SK-N-SH (cell line): ENCODE data around the gene MYO18B. TPM values are rescaled to one million over a fixed set of nuclear protein-coding genes. Genes with fewer than 3 reads are reported as not detected.

Experiments
- CTCF ChIA-PET: fragments of 300-600, 350-600 bp; formaldehyde crosslinking; extraction: SDS; loops from one replicate; lab custom pipeline; 2021; lab: Yijun Ruan, JAX
- POLR2A ChIA-PET: fragments of 350-600 bp; sonication (Branson Sonifier 250); formaldehyde crosslinking; extraction: SDS; loops from one replicate; lab custom pipeline; 2020; ENCODE audit warnings: antibody characterized with exemption, inconsistent platforms; lab: Yijun Ruan, JAX
- DNase-seq: peaks from one replicate; pipeline ENCODE4 v3.0.0; 2012
- H2AFZ ChIP-seq: fragments of 200-600 bp; sonication (generic); 2 replicates; pipeline ENCODE4 v1.8.1; 2016; ENCODE audit warnings: antibody characterized with exemption, mild to moderate bottlenecking, low read depth
- H3F3A ChIP-seq: fragments of 200-600 bp; sonication (generic); replicated peaks from 2 replicates; pipeline ENCODE3; 2016; ENCODE audit warnings: antibody characterized with exemption, mild to moderate bottlenecking; ENCODE audit not compliant: insufficient read depth
- H3K27ac ChIP-seq, 2 experiments: fragments of 200-500 bp in 1 of 2; fragments of 200-600 bp in 1 of 2; sonication (Bioruptor generic) in 1 of 2; sonication (generic), shearing (Covaris generic) in 1 of 2; 2 replicates each; pipeline versions ENCODE4 v1.5.1 to v1.6.1; 2014 to 2016; ENCODE audit warnings: low read depth in 2 of 2, inconsistent platforms in 1 of 2, low read length in 1 of 2, mild to moderate bottlenecking in 1 of 2, mixed read lengths in 1 of 2
- H3K27me3 ChIP-seq: fragments of 200-600 bp; sonication (generic), shearing (Covaris generic); 2 replicates; pipeline ENCODE4 v1.6.1; 2016; ENCODE audit warnings: mixed run types; ENCODE audit not compliant: insufficient read depth
- H3K36me3 ChIP-seq, 2 experiments: fragments of 200-500 bp in 1 of 2; fragments of 200-600 bp in 1 of 2; sonication (Bioruptor generic) in 1 of 2; sonication (generic) in 1 of 2; replicated peaks in 1 of 2; 2 replicates each; pipeline versions ENCODE3 to v1.5.1; 2014 to 2016; ENCODE audit warnings: low read length in 1 of 2, mild to moderate bottlenecking in 1 of 2; ENCODE audit not compliant: insufficient read depth in 2 of 2, control insufficient read depth in 1 of 2
- H3K4me1 ChIP-seq, 2 experiments: fragments of 200-500 bp in 1 of 2; fragments of 200-600 bp in 1 of 2; sonication (Bioruptor generic) in 1 of 2; sonication (generic), shearing (Covaris generic) in 1 of 2; 2 replicates each; pipeline versions ENCODE4 v1.5.1 to v1.6.1; 2014 to 2016; ENCODE audit warnings: low read depth in 1 of 2, low read length in 1 of 2, mixed run types in 1 of 2; ENCODE audit not compliant: insufficient read depth in 2 of 2, control insufficient read depth in 1 of 2
- H3K4me2 ChIP-seq: fragments of 200-600 bp; sonication (generic), shearing (Covaris generic); 2 replicates; pipeline ENCODE4 v1.6.1; 2017; ENCODE audit warnings: mixed run types
- H3K4me3 ChIP-seq, 2 experiments: fragments of 200-500 bp in 1 of 2; fragments of 200-600 bp in 1 of 2; sonication (Bioruptor generic) in 1 of 2; sonication (generic), shearing (Covaris generic) in 1 of 2; 2 replicates each; pipeline versions ENCODE4 v1.5.1 to v1.8.1; 2014 to 2016; ENCODE audit warnings: low read depth in 2 of 2, inconsistent platforms in 1 of 2, low read length in 1 of 2, mild to moderate bottlenecking in 1 of 2, mixed read lengths in 1 of 2, moderate library complexity in 1 of 2
- H3K79me2 ChIP-seq: fragments of 200-600 bp; sonication (generic); 2 replicates; pipeline ENCODE4 v1.8.1; 2017; ENCODE audit warnings: mild to moderate bottlenecking; ENCODE audit not compliant: insufficient read depth
- H3K9ac ChIP-seq: fragments of 200-600 bp; sonication (generic); 2 replicates; pipeline ENCODE4 v1.6.1; 2017; ENCODE audit warnings: mixed run types
- H3K9me2 ChIP-seq: fragments of 200-600 bp; sonication (generic); 2 replicates; pipeline ENCODE4 v1.6.1; 2017; ENCODE audit warnings: mixed run types
- H3K9me3 ChIP-seq: fragments of 200-600 bp; sonication (generic); 2 replicates; pipeline ENCODE4 v1.6.1; 2017; ENCODE audit warnings: mixed run types, mild to moderate bottlenecking, moderate library complexity
- H4K20me1 ChIP-seq: fragments of 200-600 bp; sonication (generic); 2 replicates; pipeline ENCODE4 v1.6.1; 2017; ENCODE audit warnings: mild to moderate bottlenecking, mixed run types; ENCODE audit not compliant: insufficient read depth
- EP300 ChIP-seq, 2 experiments: IDR thresholded peaks; 2 replicates each; pipeline versions ENCODE4 v1.4.0 to v1.6.1; 2012; ENCODE audit warnings: borderline replicate concordance in 1 of 2, low read depth in 1 of 2, low read length in 1 of 2
- EZH2phosphoT487 ChIP-seq: fragments of 200-600 bp; sonication (generic); IDR thresholded peaks from 2 replicates; pipeline ENCODE4 v1.6.1; 2017; ENCODE audit warnings: low read depth, mixed run types, mild to moderate bottlenecking, antibody characterized with exemption, moderate library complexity, borderline replicate concordance
- FOXM1 ChIP-seq: IDR thresholded peaks from 2 replicates; pipeline ENCODE4 v1.4.0; 2012; ENCODE audit warnings: low read depth, mild to moderate bottlenecking
- GABPA ChIP-seq: IDR thresholded peaks from 2 replicates; pipeline ENCODE4 v1.4.0; 2012; ENCODE audit warnings: low read depth, mild to moderate bottlenecking
- JUND ChIP-seq: IDR thresholded peaks from 2 replicates; pipeline ENCODE4 v1.4.0; 2012
- MEF2A ChIP-seq: IDR thresholded peaks from 2 replicates; pipeline ENCODE4 v1.4.0; 2012; ENCODE audit warnings: low read depth, borderline replicate concordance
- NRF1 ChIP-seq: IDR thresholded peaks from 2 replicates; pipeline ENCODE4 v1.6.1; 2012; ENCODE audit warnings: low read depth, mild to moderate bottlenecking, low read length
- POLR2AphosphoS5 ChIP-seq: IDR thresholded peaks from 2 replicates; pipeline ENCODE4 v1.6.1; 2012; ENCODE audit warnings: low read depth, low read length
- RCOR1 ChIP-seq: fragments of 150-350 bp; IDR thresholded peaks from 2 replicates; pipeline ENCODE4 v1.6.1; 2017; ENCODE audit warnings: antibody characterized with exemption, low read length
- RFX5 ChIP-seq: IDR thresholded peaks from 2 replicates; pipeline ENCODE4 v1.6.1; 2012; ENCODE audit warnings: mild to moderate bottlenecking, improper control_type of control experiment, low read length
- SMC3 ChIP-seq: IDR thresholded peaks from 2 replicates; pipeline ENCODE4 v1.6.1; 2012; ENCODE audit warnings: low read depth, low read length, improper control_type of control experiment
- TCF12 ChIP-seq: IDR thresholded peaks from 2 replicates; pipeline ENCODE4 v1.4.0; 2012
- TEAD4 ChIP-seq: IDR thresholded peaks from 2 replicates; pipeline ENCODE4 v1.4.0; 2012; ENCODE audit warnings: mild to moderate bottlenecking, borderline replicate concordance; ENCODE audit not compliant: insufficient read depth
- YY1 ChIP-seq: IDR thresholded peaks from 2 replicates; pipeline ENCODE4 v1.4.0; 2012; ENCODE audit warnings: low read depth, mild to moderate bottlenecking
- WGBS: methylation state at CpG from one replicate; pipeline ENCODE4 v1.1.6; 2017; ENCODE audit warnings: low lambda C conversion rate; 5-methylcytosine and 5-hydroxymethylcytosine counted together
- polyA plus RNA-seq, 3 experiments: library from polyadenylated mRNA; depleted of rRNA; stranded (reverse); fragments of >200 nt; gene quantifications; 2 replicates each; pipeline ENCODE4 v1.2.3, GENCODE V29; 2012
- TF ChIP-seq, protein P1 (sequence below): fragments of 150-350 bp; IDR thresholded peaks from 2 replicates; pipeline ENCODE4 v1.6.1; 2016; ENCODE audit warnings: mild to moderate bottlenecking, low read depth, low read length
- TF ChIP-seq, protein P2 (sequence below): IDR thresholded peaks from 2 replicates; pipeline ENCODE4 v1.4.0; 2012; ENCODE audit warnings: low read depth, borderline replicate concordance
- TF ChIP-seq, protein P3 (sequence below): IDR thresholded peaks from 2 replicates; pipeline ENCODE4; 2012
- TF ChIP-seq, protein P4 (sequence below): IDR thresholded peaks from 2 replicates; pipeline ENCODE4 v1.4.0; 2012; ENCODE audit warnings: low read depth, borderline replicate concordance

MYO18B gene
- polyA plus RNA-seq, 1 of the 3 experiments (the other 2 are of a cell fraction): 0.05 TPM

DNA sequence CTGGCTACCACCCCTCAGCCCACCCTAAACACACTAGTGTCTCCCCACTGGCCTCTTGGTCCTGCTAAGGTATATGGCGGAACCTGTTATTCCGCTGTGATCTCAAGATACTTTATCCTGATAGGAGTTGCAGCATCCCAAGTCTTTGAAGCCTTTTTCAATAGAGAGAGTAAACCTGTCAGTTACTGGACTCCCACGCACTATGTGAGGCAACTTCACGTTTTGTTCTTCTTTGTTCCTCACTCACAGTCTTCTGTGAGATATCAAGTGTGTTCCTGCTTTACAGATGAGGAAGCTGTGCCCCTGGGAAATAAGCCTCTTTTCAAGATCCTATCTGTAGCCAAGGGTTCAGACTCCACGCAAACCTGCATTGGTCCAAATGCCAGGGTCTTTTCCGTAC, 127.8 kb downstream of the MYO18B start:
- H4K20me1 ChIP-seq: no peaks in the 10 kb centered on the region
- 47% methylated on average over 6 of the region's 6 CpGs for WGBS
- H3K4me1 ChIP-seq: no peaks in the 10 kb centered on the region
- no peaks in the 10 kb centered on the region for H3K9me2 ChIP-seq
- H3K9ac ChIP-seq: no peak overlapping the region
- no peaks in the 10 kb centered on the region for H3K9me3 ChIP-seq
- no peak overlapping the region for H3K4me2 ChIP-seq
- H2AFZ ChIP-seq: no peak overlapping the region
- TF ChIP-seq POLR2AphosphoS5 (no peak), MEF2A (no peak), JUND (no peak), TCF12 (no peak), TEAD4 (no peak), EZH2phosphoT487 (no peak), NRF1 (no peak), YY1 (no peak), RFX5 (no peak), GABPA (no peak), FOXM1 (no peak), SMC3 (no peak), RCOR1 (no peak), EP300 (IDR thresholded peaks at IDR 0.05; ENCODE audit: borderline replicate concordance in 1 of 2, low read depth in 1 of 2, low read length in 1 of 2) (no peak)
- TF ChIP-seq, protein P1, sequence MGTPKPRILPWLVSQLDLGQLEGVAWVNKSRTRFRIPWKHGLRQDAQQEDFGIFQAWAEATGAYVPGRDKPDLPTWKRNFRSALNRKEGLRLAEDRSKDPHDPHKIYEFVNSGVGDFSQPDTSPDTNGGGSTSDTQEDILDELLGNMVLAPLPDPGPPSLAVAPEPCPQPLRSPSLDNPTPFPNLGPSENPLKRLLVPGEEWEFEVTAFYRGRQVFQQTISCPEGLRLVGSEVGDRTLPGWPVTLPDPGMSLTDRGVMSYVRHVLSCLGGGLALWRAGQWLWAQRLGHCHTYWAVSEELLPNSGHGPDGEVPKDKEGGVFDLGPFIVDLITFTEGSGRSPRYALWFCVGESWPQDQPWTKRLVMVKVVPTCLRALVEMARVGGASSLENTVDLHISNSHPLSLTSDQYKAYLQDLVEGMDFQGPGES: no peak
- TF ChIP-seq, protein P2, sequence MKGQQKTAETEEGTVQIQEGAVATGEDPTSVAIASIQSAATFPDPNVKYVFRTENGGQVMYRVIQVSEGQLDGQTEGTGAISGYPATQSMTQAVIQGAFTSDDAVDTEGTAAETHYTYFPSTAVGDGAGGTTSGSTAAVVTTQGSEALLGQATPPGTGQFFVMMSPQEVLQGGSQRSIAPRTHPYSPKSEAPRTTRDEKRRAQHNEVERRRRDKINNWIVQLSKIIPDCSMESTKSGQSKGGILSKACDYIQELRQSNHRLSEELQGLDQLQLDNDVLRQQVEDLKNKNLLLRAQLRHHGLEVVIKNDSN: no peak
- TF ChIP-seq, protein P3, sequence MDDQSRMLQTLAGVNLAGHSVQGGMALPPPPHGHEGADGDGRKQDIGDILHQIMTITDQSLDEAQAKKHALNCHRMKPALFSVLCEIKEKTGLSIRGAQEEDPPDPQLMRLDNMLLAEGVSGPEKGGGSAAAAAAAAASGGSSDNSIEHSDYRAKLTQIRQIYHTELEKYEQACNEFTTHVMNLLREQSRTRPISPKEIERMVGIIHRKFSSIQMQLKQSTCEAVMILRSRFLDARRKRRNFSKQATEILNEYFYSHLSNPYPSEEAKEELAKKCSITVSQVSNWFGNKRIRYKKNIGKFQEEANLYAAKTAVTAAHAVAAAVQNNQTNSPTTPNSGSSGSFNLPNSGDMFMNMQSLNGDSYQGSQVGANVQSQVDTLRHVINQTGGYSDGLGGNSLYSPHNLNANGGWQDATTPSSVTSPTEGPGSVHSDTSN: no peak
- TF ChIP-seq, protein P4, sequence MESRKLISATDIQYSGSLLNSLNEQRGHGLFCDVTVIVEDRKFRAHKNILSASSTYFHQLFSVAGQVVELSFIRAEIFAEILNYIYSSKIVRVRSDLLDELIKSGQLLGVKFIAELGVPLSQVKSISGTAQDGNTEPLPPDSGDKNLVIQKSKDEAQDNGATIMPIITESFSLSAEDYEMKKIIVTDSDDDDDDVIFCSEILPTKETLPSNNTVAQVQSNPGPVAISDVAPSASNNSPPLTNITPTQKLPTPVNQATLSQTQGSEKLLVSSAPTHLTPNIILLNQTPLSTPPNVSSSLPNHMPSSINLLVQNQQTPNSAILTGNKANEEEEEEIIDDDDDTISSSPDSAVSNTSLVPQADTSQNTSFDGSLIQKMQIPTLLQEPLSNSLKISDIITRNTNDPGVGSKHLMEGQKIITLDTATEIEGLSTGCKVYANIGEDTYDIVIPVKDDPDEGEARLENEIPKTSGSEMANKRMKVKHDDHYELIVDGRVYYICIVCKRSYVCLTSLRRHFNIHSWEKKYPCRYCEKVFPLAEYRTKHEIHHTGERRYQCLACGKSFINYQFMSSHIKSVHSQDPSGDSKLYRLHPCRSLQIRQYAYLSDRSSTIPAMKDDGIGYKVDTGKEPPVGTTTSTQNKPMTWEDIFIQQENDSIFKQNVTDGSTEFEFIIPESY: no peak
- POLR2A ChIA-PET: no interaction called here
- H3K36me3 ChIP-seq: no peaks in the 10 kb centered on the region
- no peaks in the 10 kb centered on the region for H3K79me2 ChIP-seq
- H3K27me3 ChIP-seq: no peaks in the 10 kb centered on the region
- H3K27ac ChIP-seq: no peak overlapping the region
- no peak overlapping the region for H3K4me3 ChIP-seq
- DNase-seq: no peak
- CTCF ChIA-PET: no interaction called here
- H3F3A ChIP-seq: no peaks in the 10 kb centered on the region
